ENCODE results near the gene ARHGAP22.

ARHGAP22 gene

DNA sequence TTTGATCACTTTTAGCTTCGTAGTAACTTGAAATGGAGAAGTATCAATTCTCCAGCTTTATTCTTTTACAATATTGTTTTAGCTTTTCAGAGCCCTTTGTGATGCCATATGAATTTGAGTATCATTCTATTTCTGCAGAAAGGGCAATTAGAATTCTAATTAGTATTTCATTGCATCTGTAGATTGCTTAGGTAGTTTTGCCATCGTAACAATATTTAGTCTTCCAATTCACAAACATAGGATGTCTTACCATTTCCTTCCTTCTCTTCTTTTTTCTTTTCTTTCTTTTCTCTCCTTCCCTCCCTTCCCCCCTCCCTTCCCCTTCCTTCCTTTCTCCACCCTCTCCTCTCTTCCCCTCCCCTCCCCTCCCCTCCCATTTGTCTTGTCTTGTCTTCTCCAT, 193.4 kb downstream of the ARHGAP22 start:
- DNase-seq = no peak

DNA sequence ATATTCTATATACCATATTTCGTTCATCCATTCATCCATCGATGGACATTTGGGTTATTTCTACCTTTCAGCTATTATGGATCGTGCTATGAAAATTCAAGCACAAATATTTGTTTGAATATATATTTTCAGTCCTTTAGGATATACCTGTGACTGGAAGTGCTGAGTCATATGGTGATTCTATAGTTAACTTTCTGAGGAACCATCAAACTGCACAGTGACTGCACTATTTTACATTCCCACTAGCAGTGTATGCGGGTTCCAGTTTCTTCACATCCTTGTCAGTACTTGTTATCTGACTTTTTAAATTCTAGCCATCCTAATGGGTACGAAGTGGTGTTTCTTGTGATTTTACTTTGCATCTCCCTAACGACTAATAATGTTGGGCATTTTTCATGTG, 194.4 kb downstream of the ARHGAP22 start:
- DNase-seq = no peak

DNA sequence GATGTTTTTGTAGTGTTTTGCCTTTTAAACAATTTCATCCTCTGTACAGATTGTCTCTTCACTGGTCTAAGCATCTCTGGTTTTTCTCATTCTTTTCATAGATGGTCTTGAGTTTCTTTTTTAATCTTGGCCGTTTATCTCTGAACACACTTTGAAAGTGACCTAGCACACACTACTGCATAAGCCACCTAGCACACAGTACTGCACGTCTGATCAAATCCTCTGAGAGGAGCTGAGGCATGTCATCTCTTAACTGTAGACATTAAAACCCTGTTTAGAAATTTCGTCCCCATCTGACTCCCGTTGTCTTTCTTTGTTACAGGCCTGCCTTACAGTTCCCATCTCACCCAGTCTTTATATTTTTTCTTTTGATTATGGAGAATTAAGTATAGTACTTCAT, 198.2 kb downstream of the ARHGAP22 start:
- DNase-seq = no peak

DNA sequence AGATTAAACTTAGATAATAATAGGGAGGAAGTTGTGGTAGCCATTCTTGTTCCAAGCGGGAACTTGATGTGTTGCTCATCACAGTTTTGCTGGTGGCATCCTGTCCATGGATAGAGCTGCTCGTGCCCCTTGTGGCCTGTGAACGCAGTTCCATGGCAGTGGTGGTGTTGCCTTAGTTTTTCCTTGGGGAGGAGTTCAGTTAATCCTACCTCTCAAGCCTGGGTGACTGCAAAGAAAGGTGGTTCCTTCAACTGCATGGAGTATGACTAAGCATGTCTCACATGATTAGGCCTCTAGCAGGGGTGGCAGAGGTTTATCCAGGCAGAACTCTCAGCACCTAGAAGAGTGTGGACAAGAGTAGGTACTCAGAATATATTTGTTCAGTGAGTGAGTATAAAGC, 198.7 kb downstream of the ARHGAP22 start:
- DNase-seq = no peak

DNA sequence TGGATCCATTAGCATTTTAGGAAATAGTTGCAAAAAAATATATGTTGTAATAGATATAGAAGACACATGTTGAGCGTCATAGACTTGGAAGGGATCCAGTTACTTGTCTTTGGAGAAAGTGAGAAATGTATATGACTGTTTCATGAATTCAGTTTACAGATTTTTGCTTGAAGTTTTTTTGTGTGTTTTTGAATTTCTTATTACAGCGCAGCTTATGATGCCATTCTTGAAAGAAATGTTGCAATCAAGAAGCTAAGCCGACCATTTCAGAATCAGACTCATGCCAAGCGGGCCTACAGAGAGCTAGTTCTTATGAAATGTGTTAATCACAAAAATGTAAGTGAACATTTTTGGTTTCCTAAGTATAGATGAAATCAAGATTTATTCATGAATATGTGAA, 200.2 kb downstream of the ARHGAP22 start:
- DNase-seq = no peak

DNA sequence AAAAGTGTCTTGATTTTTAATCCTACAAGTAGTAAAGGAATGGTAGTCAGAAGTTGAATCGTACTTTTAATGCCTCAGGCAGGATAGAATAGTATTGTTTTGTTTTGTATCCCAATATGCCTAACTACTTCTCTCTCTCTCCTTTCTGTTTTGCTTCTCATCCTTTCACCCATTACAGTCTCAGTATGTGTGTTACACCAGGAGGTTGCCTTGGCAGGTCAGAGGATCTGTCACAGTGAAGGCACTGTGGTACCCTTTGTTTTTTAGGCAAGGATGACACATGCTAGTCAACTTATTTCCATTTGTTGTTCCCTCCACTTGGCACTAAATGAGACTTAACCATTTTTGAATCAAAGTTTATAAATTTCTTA, 204.0 kb downstream of the ARHGAP22 start:
- DNase-seq = no peak

DNA sequence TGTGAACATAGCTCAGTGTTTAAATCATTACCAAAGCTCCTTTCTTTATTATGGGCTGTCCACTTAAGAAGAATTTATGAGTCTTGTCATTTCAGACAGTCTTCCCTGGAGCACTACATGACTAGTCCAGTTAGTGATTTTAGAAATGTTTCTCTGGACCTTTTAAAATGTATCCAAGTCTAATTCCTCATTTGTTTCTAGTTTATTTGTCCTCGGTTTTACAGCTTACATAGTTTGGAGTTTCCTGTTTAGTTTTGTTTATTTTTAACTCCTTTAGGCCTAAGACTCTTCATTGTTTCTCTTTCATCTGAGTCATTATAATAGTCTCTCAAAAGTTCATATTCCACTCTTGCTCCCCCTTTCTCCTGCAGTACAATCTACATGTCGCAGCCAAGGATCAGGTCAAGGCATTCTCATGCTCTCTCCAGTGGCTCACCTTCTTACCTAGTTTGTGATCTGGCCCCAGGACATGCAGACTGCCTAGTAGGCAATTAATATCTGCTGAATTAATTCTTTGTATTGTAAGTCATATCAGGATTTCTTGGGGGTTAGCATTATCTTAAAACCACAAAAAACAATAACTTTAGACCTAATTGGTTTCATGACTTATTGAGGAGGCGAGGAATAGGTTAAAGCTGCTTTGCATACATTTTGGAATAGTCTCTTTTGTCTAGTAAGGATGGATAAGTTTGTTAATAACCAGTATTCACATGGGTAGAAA, 204.6 kb downstream of the ARHGAP22 start:
- no peak for DNase-seq

DNA sequence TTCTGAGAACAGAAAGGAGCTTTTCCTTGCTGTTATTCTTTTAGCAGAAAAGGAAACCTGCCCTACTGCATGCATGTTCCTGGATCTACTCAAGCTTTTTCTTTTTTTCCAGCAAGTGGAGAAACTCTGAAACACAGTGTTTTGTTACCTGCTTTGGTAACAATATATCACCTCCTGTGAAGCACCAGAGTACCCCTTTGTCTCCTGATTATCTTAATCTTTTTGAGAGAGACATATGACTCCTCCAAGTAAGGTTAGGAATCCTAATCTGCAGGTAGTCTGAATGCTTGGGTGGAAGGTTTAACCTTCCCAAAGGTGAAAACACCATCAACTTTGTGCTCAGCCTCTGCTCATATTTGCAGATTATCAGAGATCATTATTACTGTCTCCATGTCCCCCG, 205.3 kb downstream of the ARHGAP22 start:
- no peak for DNase-seq

DNA sequence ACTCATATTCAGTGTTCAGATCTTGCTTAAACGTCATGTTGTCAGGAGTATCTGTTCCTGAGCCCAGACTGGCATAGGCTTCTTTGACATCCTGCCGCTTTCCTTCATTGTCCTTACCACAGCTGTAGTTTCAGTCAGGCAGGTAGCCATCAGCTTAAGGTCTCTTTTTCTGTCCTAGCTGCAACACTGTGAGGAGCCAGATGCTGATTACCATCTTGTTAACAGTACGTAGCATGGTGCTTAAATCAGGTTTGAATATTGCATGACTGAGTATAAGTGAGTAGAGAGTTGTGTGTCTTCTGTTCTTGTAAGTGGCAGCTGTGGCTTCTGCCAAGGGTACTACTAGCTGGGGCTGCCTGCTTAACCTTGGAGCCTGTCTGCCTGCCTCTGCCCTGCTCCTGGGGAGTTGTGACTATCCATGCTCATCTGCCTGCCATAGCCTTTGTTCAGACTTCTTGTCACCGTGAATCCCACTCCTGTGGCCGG, 205.8 kb downstream of the ARHGAP22 start:
- no peak for DNase-seq

DNA sequence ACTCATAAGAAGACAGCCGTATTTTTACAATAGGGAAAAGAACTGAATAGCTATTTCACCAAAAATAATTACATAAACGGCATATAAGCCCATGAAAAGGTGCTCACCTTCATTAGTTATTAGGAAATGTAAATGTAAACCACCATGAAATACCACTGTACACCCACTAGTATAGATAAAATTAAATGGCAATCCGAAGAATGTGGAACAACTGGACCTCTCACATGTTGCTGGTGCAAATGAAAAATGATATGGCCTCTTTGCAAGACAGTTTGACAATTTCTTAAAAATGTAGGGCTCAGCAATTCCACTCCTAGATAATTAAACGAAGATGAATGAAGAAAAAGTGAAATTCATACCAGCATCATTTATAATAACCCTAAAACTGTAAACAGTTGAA, 206.6 kb downstream of the ARHGAP22 start:
- DNase-seq = no peak
